Breast epithelium (tissue), 3 donors: ENCODE measurements around the gene TUBB8.
"Not testable (repeated sequence)": the region's sequence is repeated elsewhere in the genome, so short reads cannot be mapped to it uniquely, and the experiment has no call there.

Experiments
- CTCF ChIP-seq, 3 donors: fragments of 450-650 bp; IDR thresholded peaks; one replicate each; pipeline ENCODE4 v1.5.1; 2016 to 2017; ENCODE audit warnings: antibody characterized with exemption in 3 of 3, mild to moderate bottlenecking in 3 of 3, moderate library complexity in 3 of 3
- POLR2A ChIP-seq: fragments of 450-650 bp; IDR thresholded peaks from one replicate; pipeline ENCODE4 v1.6.1; 2016; ENCODE audit warnings: antibody characterized with exemption, mild to moderate bottlenecking, moderate library complexity
- POLR2AphosphoS5 ChIP-seq, 3 donors: sonication (generic); formaldehyde crosslinking; IDR thresholded peaks; one replicate each; pipeline ENCODE4 v1.6.1; 2017; ENCODE audit warnings: antibody characterized with exemption in 3 of 3

DNA sequence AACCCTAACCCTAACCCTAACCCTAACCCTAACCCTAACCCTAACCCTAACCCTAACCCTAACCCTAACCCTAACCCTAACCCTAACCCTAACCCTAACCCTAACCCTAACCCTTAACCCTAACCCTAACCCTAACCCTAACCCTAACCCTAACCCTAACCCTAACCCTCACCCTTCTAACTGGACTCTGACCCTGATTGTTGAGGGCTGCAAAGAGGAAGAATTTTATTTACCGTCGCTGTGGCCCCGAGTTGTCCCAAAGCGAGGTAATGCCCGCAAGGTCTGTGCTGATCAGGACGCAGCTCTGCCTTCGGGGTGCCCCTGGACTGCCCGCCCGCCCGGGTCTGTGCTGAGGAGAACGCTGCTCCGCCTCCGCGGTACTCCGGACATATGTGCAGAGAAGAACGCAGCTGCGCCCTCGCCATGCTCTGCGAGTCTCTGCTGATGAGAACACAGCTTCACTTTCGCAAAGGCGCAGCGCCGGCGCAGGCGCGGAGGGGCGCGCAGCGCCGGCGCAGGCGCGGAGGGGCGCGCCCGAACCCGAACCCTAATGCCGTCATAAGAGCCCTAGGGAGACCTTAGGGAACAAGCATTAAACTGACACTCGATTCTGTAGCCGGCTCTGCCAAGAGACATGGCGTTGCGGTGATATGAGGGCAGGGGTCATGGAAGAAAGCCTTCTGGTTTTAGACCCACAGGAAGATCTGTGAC is 38.7 kb downstream of the TUBB8 start:
- not testable (repeated sequence) for TF ChIP-seq POLR2A; CTCF (IDR thresholded peaks at IDR 0.05); POLR2AphosphoS5 (IDR thresholded peaks at IDR 0.05)
